ENCODE measurements around the gene GLI3. TPM values are rescaled to one million over a fixed set of nuclear protein-coding genes. Genes with fewer than 3 reads are reported as not detected.

The GLI3 gene
- total RNA-seq, 2 donors from 2014 or later, result 6.0 to 8.1 TPM

GRCh38 chr7:42159130-42159529 is 77.9 kb downstream of the GLI3 start:
- intact Hi-C loops (cut with DNase I), result no loop called here
- no peak for ATAC-seq
- DNase-seq, result no peak

GRCh38 chr7:42156967-42157721 is 79.9 kb downstream of the GLI3 start:
- intact Hi-C loops (cut with DNase I), result no loop called here
- ATAC-seq (no peak), DNase-seq (no peak)

GRCh38 chr7:42156291-42156865 is 80.6 kb downstream of the GLI3 start:
- intact Hi-C loops (cut with DNase I), result no loop called here
- ATAC-seq (no peak), DNase-seq (no peak)

DNA sequence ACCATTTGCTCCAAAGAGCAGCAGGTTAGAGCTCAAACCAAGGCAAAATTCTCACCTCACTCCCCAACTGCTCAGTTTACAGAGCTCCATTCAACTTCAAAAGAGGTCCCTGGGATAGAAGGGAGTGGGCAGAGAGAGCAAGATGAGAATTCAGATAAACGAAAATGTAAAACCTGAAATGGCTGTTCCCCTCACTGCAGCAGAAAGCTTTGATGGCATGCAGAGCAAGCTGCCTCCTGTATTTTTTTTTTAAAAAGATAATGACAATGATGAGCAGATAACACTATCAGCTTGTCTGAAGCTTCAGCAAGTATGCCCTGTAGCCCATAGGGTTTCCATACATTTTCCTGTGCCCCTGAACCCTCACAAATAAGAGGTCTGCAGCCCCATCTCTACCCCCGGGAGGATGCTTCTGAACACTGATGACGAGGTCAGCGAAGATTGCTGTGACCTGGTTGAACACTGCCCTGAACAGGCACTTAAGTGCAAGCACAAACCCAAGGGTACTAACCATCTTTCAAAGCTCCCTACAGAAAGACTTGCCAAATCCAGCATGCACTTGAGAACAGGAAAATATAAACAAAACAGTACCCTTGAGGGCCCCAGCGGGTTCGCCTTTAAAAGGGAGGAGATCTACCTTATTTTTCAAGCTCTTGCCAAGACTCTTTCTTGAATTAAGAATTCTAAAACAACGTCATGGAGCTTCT is 81.3 kb downstream of the GLI3 start:
- ATAC-seq (no peak), DNase-seq (no peak)
- intact Hi-C loops (cut with DNase I), result no loop called here

DNA sequence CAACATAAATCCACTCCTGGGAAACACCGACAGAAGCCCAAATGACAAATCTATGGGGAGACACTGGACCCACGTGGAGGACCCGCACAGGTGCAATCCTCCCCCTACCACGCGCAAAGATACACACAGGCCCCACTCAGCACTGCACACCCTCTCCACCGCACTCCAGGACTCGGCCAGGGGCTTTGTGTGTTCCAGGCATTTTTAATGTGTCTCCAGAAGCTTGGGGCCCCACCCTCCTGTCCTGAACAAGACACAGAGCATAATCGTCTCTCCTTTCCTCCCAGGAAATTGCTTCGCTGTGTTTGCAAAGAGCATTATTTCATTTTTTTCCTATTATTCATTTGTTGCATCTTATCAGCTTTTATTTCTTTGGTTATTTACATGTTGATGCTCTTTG is 82.8 kb downstream of the GLI3 start:
- intact Hi-C loops (cut with DNase I), result no loop called here
- ATAC-seq (no peak), DNase-seq (no peak)

DNA sequence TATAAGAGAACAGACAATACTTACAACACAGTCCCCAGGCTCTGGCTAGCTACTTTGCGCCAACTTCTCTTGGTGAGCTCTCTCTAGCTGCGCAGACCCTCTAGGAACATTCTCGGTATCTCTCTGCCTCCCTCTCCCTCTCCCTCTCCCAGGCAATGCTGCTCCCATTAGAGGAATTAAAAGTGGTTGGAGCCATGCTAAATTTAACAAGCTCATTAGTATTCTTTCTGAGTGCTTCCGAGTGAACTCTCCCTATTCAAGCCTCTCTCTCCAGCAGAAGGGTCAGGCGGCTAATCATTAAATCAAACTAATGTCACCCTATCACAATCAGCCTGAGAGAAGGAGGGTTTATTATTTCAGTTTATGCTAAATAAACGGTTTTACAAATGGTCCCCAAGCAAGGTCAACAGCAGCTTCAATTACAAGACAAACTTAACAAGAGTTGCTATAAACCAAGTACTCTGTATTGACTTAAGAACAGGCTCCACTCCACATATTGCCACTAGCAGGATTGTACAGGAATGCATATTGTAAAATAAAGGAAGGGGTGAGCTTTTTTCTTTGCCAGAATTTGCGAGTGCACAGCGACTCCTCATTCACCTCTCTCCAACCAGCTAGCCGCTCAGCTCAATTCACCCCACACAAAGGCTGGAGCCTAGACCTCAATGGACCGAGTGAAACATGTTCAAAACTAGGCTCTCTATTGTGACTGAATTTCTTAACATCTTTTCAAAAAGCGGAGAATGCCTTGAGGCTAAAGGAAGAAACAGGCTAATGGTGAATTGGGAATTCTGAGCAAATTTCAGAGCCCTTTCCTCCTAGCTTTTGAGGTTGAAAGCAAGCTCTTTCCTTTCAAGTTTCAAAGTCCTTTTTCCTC is 84.4 kb downstream of the GLI3 start:
- ATAC-seq (no peak), DNase-seq (no peak)
- intact Hi-C loops (cut with DNase I), result no loop called here

- intact Hi-C loops (cut with DNase I), result no loop called here
- ATAC-seq, result peak; percentile 49 to 82
- DNase-seq, result no peak
These were observed 85.7 kb downstream of the GLI3 start for GRCh38 chr7:42151309-42151708.

GRCh38 chr7:42145539-42145938 is 91.5 kb downstream of the GLI3 start:
- intact Hi-C loops (cut with DNase I), result no loop called here
- ATAC-seq (no peak), DNase-seq (no peak)

GRCh38 chr7:42144604-42145003 is 92.4 kb downstream of the GLI3 start:
- intact Hi-C loops (cut with DNase I), result no loop called here
- ATAC-seq (no peak), DNase-seq (no peak)

DNA sequence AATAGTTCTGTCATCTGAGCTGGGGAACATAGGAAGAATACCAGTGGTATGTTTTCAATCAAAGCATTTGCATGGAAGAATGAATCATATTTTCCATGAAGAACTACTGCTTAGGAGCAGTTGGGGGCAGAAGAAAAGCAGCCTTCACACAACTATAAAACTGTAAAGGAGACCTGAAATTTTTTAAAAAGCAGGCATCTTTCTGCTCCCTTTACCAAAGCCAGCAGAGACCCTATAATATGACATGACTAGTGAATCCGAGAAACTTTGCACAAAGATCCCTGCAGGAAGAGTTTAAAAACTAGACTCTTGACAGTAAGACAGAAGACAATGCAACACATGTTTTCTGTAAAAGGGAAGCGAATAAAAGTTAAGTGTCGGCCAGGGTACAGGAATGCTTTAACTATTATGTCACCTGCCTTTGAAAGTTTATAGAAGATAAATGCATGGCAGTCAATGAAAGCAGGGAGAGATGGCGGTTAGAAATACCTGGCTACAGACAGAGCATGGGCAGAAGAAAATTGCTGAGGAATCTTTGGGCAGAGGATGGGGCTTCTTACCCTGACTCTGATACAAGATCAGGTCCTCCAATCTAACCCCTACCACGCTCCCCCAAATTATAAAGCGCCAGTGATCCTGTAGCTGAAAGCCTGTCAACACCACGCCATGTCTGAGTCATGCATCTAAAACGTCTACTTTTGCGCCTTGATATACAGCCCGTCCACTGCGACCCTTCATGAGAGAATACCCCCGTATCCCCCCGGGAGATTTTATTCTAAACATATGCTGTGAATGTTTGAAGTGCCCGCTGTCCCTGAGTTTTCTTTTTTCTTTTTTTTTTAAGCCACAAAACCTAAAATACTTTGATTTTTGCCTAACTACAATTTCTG is 93.1 kb downstream of the GLI3 start:
- DNase-seq (no peak), ATAC-seq (no peak)
- intact Hi-C loops (cut with DNase I), result no loop called here

GRCh38 chr7:42142089-42142488 is 94.9 kb downstream of the GLI3 start:
- DNase-seq (no peak), ATAC-seq (no peak)
- intact Hi-C loops (cut with DNase I), result no loop called here

DNA sequence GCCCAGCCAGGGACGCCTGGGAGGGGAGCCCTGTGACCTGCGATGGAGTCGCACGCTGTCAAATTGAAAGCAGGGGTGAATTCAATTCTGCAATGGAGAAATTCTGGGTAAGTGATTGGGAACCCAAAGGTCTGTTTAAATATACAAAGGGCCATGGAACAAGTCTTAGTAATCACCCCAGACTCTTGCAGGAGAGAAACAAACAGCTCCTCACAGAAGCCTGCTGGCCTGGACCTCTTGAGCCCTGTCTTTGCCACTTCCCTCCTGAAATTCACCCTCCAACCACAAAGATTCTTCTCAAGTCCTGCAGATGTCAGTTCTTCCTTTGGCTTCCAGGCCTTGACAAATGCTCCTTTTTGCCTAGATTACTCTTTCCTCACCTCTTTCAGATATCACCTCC is 97.3 kb downstream of the GLI3 start:
- no peak for ATAC-seq
- intact Hi-C loops (cut with DNase I), result no loop called here
- DNase-seq, result no peak

DNA sequence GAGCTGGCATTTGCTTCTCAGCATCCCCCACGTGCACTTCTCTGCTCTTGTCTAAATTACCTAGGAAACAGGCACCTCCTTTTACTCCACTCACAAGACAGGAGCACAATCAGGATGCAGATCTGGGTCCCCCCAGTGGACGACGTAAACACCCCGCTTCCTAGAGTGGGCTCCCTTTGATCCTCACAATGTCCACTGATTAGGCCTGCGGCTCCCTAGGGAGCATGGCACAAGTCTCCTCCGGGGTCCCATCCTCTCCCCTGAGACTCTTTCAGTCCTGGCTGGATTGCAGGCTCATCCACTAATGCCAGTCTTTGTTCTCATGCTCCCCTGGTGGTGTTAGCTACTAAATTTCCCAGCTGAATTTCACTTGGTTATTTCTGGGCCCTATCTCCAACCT is 98.3 kb downstream of the GLI3 start:
- intact Hi-C loops (cut with DNase I), result no loop called here
- DNase-seq (no peak), ATAC-seq (no peak)

GRCh38 chr7:42137941-42138340 is 99.1 kb downstream of the GLI3 start:
- intact Hi-C loops (cut with DNase I), result no loop called here
- DNase-seq (no peak), ATAC-seq (no peak)

- DNase-seq (no peak), ATAC-seq (no peak)
- intact Hi-C loops (cut with DNase I), result no loop called here
These were observed 99.6 kb downstream of the GLI3 start for GRCh38 chr7:42137431-42137830.

DNA sequence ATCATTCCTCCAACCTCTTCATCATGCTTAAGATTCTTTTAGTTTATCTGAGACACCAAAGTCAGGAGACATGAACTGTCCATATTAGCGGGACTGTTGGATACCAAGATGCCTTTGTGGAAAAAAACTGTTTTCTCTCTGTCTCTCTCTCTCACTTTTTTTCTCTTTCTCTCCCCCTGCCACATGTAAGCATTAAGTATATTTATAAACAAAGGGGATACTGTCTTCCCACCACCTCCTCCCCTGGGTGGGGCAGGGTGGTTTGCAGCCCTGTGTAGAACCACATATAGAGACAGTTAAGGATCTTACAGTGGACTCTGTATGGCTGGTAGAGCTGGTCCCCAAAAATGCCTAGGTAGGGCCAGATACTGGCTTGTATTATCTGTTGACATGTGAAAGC is 101.3 kb downstream of the GLI3 start:
- DNase-seq (no peak), ATAC-seq (no peak)
- intact Hi-C loops (cut with DNase I), result no loop called here

DNA sequence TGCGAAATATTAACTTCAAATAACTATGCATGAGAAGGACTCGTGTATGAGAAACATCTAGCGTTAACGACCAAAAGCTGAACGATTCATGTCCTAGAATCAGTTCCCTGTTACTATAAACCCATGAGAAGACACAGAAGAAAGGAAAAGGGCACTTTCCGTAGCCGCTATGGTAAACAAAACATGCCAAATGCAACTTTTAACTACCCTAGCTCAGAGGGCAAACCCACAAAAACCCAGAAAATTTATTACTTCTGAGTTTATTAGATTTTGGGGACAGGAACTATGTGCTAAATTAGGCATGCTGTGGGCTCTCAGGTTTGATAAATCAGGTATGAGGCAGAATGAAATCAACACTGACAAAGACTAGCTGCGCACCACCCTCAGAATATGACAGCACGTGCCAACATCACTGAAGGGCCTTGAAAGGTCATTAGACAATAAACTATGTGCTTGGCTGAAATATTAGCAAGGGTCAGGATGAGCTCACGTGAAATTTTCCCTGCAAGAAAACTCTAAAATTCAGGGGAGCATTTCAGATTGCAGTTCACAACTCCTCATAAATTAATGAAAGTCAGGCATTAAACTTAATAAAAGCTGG is 102.6 kb downstream of the GLI3 start:
- DNase-seq (no peak), ATAC-seq (no peak)
- intact Hi-C loops (cut with DNase I), result no loop called here

DNA sequence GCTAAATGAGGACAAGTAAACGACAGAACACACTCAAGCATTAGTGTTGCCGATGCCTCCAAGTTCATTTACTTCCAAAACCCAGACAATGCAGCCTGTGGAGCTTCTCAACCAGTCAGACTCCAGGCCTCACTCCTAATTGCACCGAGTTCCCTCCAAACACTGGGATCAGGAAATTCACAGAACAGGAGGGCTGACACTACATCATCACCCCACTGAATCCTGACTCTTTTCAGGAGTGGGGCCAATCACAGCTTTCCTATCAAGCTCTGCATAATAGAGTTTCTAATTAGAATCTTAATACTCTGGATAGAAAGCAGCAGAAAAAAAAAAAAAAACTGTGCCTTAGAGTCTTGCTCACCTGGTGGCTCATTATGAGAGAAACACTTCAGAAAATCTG is 103.7 kb downstream of the GLI3 start:
- intact Hi-C loops (cut with DNase I), result no loop called here
- ATAC-seq (no peak), DNase-seq (no peak)

Data from left cardiac atrium (tissue), 4 donors.